ENCODE results near the gene UCKL1. TPM values are rescaled to one million over a fixed set of nuclear protein-coding genes. Genes with fewer than 3 reads are reported as not detected.
"Not testable (repeated sequence)": the region's sequence is repeated elsewhere in the genome, so short reads cannot be mapped to it uniquely, and the experiment has no call there.

UCKL1 gene
- total RNA-seq, 2 donors from 2014 or later, result 21.3 to 32.7 TPM

DNA sequence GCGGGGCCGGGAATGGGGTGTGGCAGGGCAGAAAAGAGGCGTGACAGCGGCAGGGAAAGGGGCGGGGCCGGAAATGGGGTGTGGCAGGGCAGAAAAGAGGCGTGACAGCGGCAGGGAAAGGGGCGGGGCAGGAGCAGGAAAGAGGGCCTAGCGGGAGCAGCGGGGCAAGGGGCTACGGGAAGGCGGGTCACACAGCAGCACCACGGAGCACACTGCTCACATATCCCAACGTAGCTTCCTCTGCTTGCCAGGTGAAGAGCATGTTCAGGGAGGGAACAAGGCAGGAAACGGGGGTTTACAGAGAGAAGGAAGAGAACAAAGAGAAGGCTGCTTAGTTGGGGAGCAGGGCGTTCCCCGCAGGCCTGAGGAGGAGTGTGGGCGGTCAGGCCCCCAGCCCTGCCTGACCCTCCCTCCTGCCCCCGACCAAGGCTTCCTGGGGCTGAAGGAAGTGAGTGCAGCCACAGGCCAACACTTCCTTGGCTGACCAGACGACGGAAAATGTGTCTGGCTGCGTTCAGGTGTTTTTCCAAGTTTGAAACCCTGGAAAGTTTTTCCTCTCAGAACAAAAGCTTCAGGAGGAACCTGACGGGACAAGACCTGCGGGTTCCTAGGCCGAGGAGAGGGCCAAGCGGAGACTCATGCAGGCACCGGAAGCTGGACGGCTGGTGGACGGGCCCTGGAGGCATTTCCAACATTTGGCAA, 13.8 kb downstream of the UCKL1 start:
- DNase-seq (ENCODE audit: low spot score in 2 of 2) (peak; percentile 50 to 56), ATAC-seq (peak; percentile 25 to 38)
- H3K36me3 Mint-ChIP-seq, result no peaks in the 10 kb centered on the region
- H3K27ac Mint-ChIP-seq, result peak overlapping the region; percentile 51 to 74
- H3K9me3 Mint-ChIP-seq, result no peaks in the 10 kb centered on the region

DNA sequence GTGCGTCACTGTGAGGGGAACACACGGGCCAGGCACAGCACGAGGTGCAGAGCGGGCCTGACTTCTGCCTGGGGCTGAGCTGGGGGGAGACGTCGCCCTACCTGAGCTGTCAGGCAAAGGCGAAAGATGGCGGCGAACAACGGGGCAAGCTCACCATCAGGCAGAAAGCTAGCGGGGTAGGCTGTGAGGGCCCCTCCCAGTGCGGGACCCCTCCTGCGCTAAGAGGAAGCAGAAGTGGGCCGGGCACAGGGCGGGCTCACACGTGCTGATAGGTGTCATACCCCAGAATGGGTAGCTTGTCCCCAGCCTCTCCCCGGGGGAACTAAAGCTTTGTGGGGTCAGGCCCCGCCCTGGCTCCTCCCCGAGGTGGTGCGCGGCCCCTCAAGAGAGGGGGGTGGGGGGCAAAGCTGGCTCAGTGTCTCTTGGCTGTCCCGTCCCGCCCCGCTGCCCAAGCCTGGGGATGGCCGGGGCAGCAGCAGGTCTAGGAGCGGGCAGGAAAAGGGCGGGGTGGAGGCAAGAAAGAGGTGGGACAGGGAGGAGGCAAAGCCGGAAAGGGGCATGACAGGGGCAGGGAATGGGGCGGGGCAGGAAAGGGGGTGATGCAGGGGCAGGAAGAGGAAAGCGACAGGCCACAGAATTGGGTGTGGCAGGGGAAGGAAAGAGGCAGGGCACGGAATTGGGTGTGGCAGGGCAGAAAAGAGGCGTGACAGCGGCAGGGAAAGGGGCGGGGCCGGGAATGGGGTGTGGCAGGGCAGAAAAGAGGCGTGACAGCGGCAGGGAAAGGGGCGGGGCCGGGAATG, 14.7 kb downstream of the UCKL1 start:
- no peaks in the 10 kb centered on the region for H3K36me3 Mint-ChIP-seq
- ATAC-seq (peak; percentile 78 to 79), DNase-seq (ENCODE audit: low spot score in 2 of 2) (peak; percentile 62 to 66)
- H3K9me3 Mint-ChIP-seq, result no peaks in the 10 kb centered on the region
- H3K27ac Mint-ChIP-seq, result peak overlapping the region; percentile 51 to 91

GRCh38 chr20:63940472-63941266, 15.5 kb downstream of the UCKL1 start:
- no peaks in the 10 kb centered on the region for H3K36me3 Mint-ChIP-seq
- no peaks in the 10 kb centered on the region for H3K9me3 Mint-ChIP-seq
- ATAC-seq, result no peak
- DNase-seq (ENCODE audit: low spot score in 2 of 2), result peak in 1 of 2 donors; percentile 57
- H3K27ac Mint-ChIP-seq, result no peak overlapping the region

GRCh38 chr20:63940071-63940471, 16.1 kb downstream of the UCKL1 start:
- Mint-ChIP-seq H3K9me3 (no peaks in the 10 kb centered on the region), H3K36me3 (no peaks in the 10 kb centered on the region), H3K27ac (no peak overlapping the region)
- DNase-seq (ENCODE audit: low spot score in 2 of 2) (no peak), ATAC-seq (no peak)

GRCh38 chr20:63939061-63939935, 16.9 kb downstream of the UCKL1 start:
- H3K9me3 Mint-ChIP-seq, result no peaks in the 10 kb centered on the region
- no peak overlapping the region for H3K27ac Mint-ChIP-seq
- no peaks in the 10 kb centered on the region for H3K36me3 Mint-ChIP-seq
- DNase-seq (ENCODE audit: low spot score in 2 of 2) (no peak), ATAC-seq (no peak)

DNA sequence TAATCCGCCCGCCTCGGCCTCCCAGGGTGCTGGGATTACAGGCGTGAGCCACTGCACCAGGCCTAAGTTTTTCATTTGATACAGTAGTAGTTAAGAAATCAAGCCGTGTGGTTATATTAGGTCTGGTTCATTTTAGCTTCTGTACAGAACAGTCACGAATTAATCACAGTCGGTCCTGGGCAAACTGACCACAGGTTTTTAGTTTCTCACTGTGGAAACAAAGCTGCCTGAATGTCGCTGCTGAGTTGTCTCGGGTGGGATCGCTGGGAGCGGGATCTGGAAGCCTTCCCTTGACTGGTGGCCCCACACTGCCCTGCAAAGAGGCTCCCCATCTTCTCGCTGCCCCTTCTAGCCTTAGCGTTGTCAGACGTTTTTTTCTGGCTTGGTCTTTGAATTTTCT, 18.6 kb downstream of the UCKL1 start:
- ATAC-seq (no peak), DNase-seq (ENCODE audit: low spot score in 2 of 2) (no peak)
- Mint-ChIP-seq H3K9me3 (no peaks in the 10 kb centered on the region), H3K27ac (no peak overlapping the region), H3K36me3 (no peaks in the 10 kb centered on the region)

GRCh38 chr20:63935447-63935846, 20.8 kb downstream of the UCKL1 start:
- Mint-ChIP-seq H3K36me3 (no peaks in the 10 kb centered on the region), H3K9me3 (no peaks in the 10 kb centered on the region), H3K27ac (peak overlapping the region in 1 of 2 donors; percentile 57)
- ATAC-seq, result no peak
- no peak for DNase-seq (ENCODE audit: low spot score in 2 of 2)

DNA sequence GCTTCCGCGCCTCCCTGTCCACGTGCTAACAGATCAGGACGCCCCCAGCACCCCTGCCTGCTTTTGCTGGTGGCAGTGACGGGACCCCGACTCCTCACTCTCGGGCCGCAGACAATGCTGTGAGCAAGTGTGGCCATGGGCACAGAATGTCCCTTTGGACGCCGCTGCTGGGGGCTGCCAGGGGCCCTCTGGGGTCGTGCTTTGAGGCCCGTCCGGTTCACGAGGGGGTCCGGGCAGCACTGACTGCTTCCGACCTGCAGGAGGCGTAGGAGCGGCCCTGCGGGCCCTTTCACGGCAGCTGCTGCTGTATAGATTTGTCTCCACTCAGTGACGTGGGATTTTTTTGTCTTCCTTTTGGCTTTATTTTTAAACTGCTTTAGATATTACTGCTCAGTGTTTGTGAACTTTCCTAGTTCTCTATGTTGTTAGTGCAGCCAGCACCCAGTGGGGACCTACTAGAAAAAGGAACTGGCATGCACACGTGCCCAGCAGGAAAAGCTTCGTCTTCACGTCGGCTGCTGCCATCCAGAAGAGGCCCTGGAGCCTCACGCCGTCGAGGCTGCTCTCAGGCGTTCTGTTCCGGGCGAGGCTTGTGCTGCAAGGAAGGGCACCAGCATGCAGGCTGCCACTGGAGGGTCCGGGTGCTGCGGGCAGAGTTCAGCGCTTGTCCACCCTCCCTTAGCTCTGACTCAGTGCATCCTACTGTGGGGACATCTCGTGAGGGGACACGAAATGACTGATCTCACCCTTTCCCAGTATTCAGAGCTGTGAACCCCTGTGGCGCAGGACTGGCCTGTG, 21.7 kb downstream of the UCKL1 start:
- Mint-ChIP-seq H3K9me3 (no peaks in the 10 kb centered on the region), H3K36me3 (peaks cover 0 to 4% of the 10 kb centered on the region in 2 donors), H3K27ac (peak overlapping the region in 1 of 2 donors; percentile 57)
- ATAC-seq, result no peak
- DNase-seq (ENCODE audit: low spot score in 2 of 2), result no peak

- Mint-ChIP-seq H3K27ac (no peak overlapping the region), H3K9me3 (no peaks in the 10 kb centered on the region), H3K36me3 (peaks cover 4 to 8% of the 10 kb centered on the region in 2 donors)
- no peak for ATAC-seq
- DNase-seq (ENCODE audit: low spot score in 2 of 2), result no peak
Measured at GRCh38 chr20:63933646-63934045, 22.6 kb downstream of the UCKL1 start.

- DNase-seq (ENCODE audit: low spot score in 2 of 2) (no peak), ATAC-seq (peak in 1 of 2 donors; percentile 22)
- H3K36me3 Mint-ChIP-seq, result peaks cover 8 to 11% of the 10 kb centered on the region in 2 donors
- H3K27ac Mint-ChIP-seq, result no peak overlapping the region
- H3K9me3 Mint-ChIP-seq, result no peaks in the 10 kb centered on the region
Measured at GRCh38 chr20:63932606-63933160, 23.5 kb downstream of the UCKL1 start.

DNA sequence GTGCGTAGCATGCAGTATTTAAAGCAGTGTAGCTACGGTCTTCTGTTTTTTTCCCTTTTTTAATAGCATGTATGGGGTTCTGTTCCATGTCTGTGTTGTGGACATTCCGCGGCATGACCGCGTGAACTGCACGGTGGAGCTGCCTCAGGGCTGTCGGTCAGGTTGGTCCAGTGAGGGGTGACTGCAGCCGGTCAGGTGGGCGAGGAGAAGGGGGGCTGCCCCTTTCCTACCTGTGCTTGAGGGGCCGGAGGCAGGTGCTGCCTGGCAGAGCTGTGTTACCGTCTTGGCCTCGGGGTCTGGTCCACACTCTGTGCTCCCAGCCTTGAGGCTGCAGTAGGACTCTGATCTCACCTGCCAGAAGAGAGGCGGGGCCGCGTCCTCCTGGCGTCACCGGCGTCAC, 24.5 kb downstream of the UCKL1 start:
- H3K36me3 Mint-ChIP-seq, result peaks cover 8 to 11% of the 10 kb centered on the region in 2 donors

GRCh38 chr20:63930971-63931553, 25.2 kb downstream of the UCKL1 start:
- peaks cover 8 to 11% of the 10 kb centered on the region in 2 donors for H3K36me3 Mint-ChIP-seq
- no peak for DNase-seq (ENCODE audit: low spot score in 2 of 2)
- no peaks in the 10 kb centered on the region for H3K9me3 Mint-ChIP-seq
- no peak overlapping the region for H3K27ac Mint-ChIP-seq
- ATAC-seq, result peak in 1 of 2 donors; percentile 3

More for the DNA sequence above, 24.5 kb downstream of the UCKL1 start:
- ATAC-seq (peak in 1 of 2 donors; percentile 10), DNase-seq (ENCODE audit: low spot score in 2 of 2) (no peak)
- H3K9me3 Mint-ChIP-seq, result no peaks in the 10 kb centered on the region
- H3K27ac Mint-ChIP-seq, result peak overlapping the region in 1 of 2 donors; percentile 36

- peaks cover 8 to 11% of the 10 kb centered on the region in 2 donors for H3K36me3 Mint-ChIP-seq
Measured at GRCh38 chr20:63929473-63929883, 26.7 kb downstream of the UCKL1 start.

DNA sequence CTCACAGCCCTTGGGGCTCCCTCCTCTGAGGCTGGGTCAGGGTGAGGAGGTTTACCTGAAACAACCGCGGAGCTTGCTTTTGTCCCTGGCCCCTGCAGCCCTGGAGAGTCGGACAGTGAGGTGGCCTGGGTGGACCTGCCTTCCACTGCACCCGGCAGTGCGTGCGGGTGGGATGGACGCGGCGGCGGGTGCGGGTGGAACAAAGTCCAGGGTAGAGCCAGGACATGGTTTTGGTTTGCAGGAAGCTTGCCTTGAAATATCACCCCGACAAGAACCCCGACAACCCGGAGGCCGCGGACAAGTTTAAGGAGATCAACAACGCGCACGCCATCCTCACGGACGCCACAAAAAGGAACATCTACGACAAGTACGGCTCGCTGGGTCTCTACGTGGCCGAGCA, 27.1 kb downstream of the UCKL1 start:
- Mint-ChIP-seq H3K27ac (peak overlapping the region in 1 of 2 donors; percentile 44), H3K9me3 (no peaks in the 10 kb centered on the region), H3K36me3 (peaks cover 8 to 11% of the 10 kb centered on the region in 2 donors)
- no peak for DNase-seq (ENCODE audit: low spot score in 2 of 2)
- ATAC-seq, result no peak

More at GRCh38 chr20:63929473-63929883, 26.7 kb downstream of the UCKL1 start:
- not testable (repeated sequence) for DNase-seq (ENCODE audit: low spot score in 2 of 2); H3K9me3 Mint-ChIP-seq; ATAC-seq
- peak overlapping the region in 1 of 2 donors; percentile 36 for H3K27ac Mint-ChIP-seq

DNA sequence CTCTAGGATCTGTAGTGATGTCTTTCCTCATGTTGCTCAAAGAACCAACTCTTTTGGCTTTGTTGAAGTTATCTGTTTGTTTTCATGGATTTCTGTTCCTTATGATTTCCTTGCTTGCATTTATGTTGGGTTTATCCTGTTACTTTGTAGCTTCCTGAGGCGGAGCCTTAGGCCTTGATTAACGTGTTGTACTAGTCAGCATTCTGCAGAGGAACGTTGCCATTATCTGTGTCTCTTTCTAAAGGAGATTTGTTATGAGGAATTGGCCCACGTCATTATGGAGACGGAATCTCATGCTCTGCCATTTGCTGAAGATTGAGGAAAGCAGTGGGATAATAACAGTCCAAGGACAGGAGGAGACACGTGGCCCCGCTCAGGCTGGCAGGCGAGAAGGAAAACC, 29.9 kb downstream of the UCKL1 start:
- ATAC-seq (no peak), DNase-seq (ENCODE audit: low spot score in 2 of 2) (no peak)
- Mint-ChIP-seq H3K36me3 (peaks cover 8 to 11% of the 10 kb centered on the region in 2 donors), H3K9me3 (no peaks in the 10 kb centered on the region), H3K27ac (peak overlapping the region; percentile 29 to 53)

All from activated naive CD4-positive, alpha-beta T cell treated with anti-CD3 and anti-CD28 coated beads, Interleukin-2, amount 50 U/mL, for 72 hours (primary cell).